ENCODE results near the gene TAF1B.

The TAF1B gene

DNA sequence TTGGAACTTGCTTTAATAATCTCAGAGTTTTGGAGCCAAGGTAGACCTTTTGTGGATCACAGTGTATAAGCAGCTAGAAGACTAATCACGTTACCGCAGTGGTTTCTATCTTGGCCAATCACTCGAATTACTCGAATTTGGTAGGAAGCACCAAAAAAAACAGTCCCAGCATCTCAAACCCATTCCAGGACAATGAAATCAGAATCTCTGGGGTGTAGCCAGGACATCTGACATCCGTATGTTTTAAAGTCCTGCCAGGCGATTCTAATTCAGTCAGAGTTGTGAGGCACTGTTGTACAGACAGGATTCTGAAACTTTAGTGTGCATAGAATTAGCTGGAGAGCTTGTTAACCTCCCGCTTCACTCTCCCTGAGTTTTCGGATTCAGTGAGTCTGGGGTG, 139.0 kb downstream of the TAF1B start:
- H3K9me3 ChIP-seq (ENCODE audit: control insufficient read depth, low read length): no peaks in the 10 kb centered on the region
- peaks cover 2% of the 10 kb centered on the region for H3K4me1 ChIP-seq (ENCODE audit: control insufficient read depth, insufficient read depth, low read length, poor library complexity, severe bottlenecking)
- no peak overlapping the region for H3K4me3 ChIP-seq (ENCODE audit: insufficient read depth, low read depth, low read length, poor library complexity, severe bottlenecking)
- no peaks in the 10 kb centered on the region for H3K36me3 ChIP-seq (ENCODE audit: control insufficient read depth, insufficient read depth, low read length)
- DNase-seq: no peak
- no peak overlapping the region for H3K27ac ChIP-seq (ENCODE audit: insufficient read depth, low read length, poor library complexity, severe bottlenecking)
- H3K27me3 ChIP-seq (replicated peaks; ENCODE audit: control insufficient read depth, insufficient read depth, low read length, poor library complexity, severe bottlenecking): no peaks in the 10 kb centered on the region

GRCh38 chr2:9982891-9983290, 139.6 kb downstream of the TAF1B start:
- no peaks in the 10 kb centered on the region for H3K27me3 ChIP-seq (replicated peaks; ENCODE audit: control insufficient read depth, insufficient read depth, low read length, poor library complexity, severe bottlenecking)
- H3K9me3 ChIP-seq (ENCODE audit: control insufficient read depth, low read length): no peaks in the 10 kb centered on the region
- H3K4me3 ChIP-seq (ENCODE audit: insufficient read depth, low read depth, low read length, poor library complexity, severe bottlenecking): no peak overlapping the region
- H3K4me1 ChIP-seq (ENCODE audit: control insufficient read depth, insufficient read depth, low read length, poor library complexity, severe bottlenecking): peaks cover 2% of the 10 kb centered on the region
- H3K36me3 ChIP-seq (ENCODE audit: control insufficient read depth, insufficient read depth, low read length): no peaks in the 10 kb centered on the region
- no peak overlapping the region for H3K27ac ChIP-seq (ENCODE audit: insufficient read depth, low read length, poor library complexity, severe bottlenecking)
- DNase-seq: no peak

DNA sequence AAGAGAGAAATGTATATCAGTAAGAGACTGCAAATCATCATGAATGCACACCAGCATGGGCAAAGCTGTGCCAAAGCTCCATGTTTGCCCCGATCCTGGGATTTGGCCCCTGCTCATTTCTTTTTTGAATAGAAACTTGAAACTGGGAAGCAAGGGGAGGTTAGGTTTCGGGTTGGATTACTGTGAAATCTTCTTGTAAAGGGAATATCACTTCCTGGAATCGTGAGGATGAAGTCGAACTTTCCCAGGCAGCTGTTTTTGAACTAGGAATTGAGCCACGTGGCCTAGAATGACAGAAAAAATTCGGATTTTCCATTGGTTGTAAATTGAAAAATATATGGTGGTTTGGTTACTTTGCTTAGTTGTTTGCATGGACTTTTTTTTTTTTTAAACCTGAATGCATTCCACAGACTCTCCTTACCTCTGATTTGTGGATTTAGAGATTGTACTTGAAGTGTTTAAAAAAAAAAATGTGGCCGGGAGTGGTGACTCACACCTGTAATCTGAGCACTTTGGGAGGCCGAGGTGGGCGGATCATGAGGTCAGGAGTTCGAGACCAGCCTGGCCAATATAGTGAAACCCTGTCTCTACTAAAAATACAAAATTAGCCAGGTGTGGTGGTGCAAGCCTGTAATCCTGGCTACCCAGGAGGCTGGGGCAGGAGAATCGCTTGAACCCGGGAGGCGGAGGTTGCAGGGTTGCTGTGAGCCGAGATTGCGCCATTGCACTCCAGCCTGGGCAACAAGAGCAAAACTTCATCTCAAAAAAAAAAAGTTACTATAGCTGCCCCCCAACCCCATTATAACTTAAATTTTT, 140.3 kb downstream of the TAF1B start:
- DNase-seq: no peak
- Histone ChIP-seq H3K27me3 (replicated peaks; ENCODE audit: control insufficient read depth, insufficient read depth, low read length, poor library complexity, severe bottlenecking) (no peaks in the 10 kb centered on the region), H3K4me3 (ENCODE audit: insufficient read depth, low read depth, low read length, poor library complexity, severe bottlenecking) (no peak overlapping the region), H3K9me3 (ENCODE audit: control insufficient read depth, low read length) (no peaks in the 10 kb centered on the region), H3K36me3 (ENCODE audit: control insufficient read depth, insufficient read depth, low read length) (no peaks in the 10 kb centered on the region), H3K4me1 (ENCODE audit: control insufficient read depth, insufficient read depth, low read length, poor library complexity, severe bottlenecking) (peaks cover 2% of the 10 kb centered on the region), H3K27ac (ENCODE audit: insufficient read depth, low read length, poor library complexity, severe bottlenecking) (no peak overlapping the region)
